Activated CD8-positive, alpha-beta memory T cell treated with anti-CD3 and anti-CD28 coated beads for 36 hours (primary cell): ENCODE data around the gene COMTD1. TPM values are rescaled to one million over a fixed set of nuclear protein-coding genes. Genes with fewer than 3 reads are reported as not detected.

Experiments used
- CTCF ChIA-PET: fragments of 350-600 bp; sonication (Branson Sonifier 250); formaldehyde crosslinking; loops from one replicate; lab custom pipeline; 2021; ENCODE audit warnings: antibody characterized with exemption; lab: Charles Lee
- POLR2A ChIA-PET: fragments of 350-600 bp; sonication (Branson Sonifier 250); formaldehyde crosslinking; loops from one replicate; lab custom pipeline; 2021; ENCODE audit warnings: antibody characterized with exemption; lab: Charles Lee
- total RNA-seq, 2 experiments: library from RNA; stranded (reverse); gene quantifications; one replicate each; pipeline ENCODE4 v1.2.3, GENCODE V29; 2021

COMTD1 gene
- total RNA-seq, 2 experiments from 2014 or later: 46.4 to 52.6 TPM

DNA sequence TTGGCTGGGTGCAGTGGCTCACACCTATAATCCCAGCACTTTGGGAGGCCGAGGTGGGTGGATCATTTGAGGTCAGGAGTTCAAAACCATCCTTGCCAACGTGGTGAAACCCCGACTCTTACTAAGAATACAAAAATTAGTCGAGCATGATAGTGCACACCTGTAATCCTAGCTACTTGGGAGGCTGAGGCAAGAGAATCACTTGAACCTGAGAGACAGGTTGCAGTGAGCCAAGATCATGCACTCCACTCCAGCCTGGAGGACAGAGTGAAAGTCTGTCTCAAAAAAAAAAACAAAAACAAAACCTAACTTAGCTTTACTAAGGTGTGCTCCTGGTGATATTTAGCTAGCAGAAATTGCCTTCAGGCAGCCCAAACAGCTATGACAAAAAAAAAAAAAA lies 49.4 kb downstream of the COMTD1 start:
- ChIA-PET POLR2A (no interaction called here), CTCF (no interaction called here)

Other genes with a start within 250 kb of the COMTD1 start
- 10 to 100 TPM; 15.4 to 17.0 TPM for gene SAMD8, start 124.3 kb downstream of the COMTD1 start, total RNA-seq
- 100 to 1,000 TPM; 263 to 274 TPM for gene VDAC2, start 25.2 kb downstream of the COMTD1 start, total RNA-seq
- under 1 TPM; 0.36 to 0.38 TPM for gene ZNF503, start 165.8 kb upstream of the COMTD1 start, total RNA-seq
- gene LRMDA, start 195.7 kb upstream of the COMTD1 start, total RNA-seq: not detected